ENCODE measurements around the gene ETV2.

Gene ETV2

DNA sequence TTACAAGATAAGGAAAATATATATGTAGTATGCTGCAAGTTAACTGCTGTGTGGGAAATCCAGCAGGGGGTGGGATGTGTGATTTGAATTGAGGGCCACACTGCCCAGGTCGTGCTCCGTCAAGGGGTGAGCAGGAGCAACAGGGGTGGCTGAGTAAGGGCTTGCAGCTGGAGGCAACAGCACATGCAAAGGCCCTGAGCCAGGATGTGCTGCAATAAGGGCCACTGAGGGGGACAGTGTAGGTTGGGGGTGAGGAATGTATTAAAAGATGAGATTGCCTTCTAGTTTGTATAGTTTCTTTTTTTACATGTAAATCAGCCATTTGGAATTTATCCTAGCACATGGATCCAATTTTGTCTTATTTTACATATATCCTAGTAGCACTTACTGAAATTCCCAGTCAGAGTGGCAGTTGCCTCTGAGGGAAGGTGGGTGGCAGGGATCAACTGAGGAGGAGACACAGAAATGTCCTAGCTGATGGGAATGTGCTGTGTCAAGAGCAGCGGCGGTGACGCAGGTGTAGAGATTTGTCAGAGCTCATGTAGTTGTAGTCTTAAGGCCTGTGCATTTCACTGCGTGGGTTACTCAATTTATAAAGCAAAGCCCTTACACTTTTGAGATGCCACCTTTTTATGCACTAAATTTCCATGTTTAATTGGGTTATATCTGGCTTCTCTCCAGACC, 18.1 kb upstream of the ETV2 start:
- Histone ChIP-seq H3K4me3 (ENCODE audit: low read length in 2 of 2) (no peak overlapping the region), H3K9ac (ENCODE audit: low read depth in 1 of 2, low read length in 2 of 2) (no peak overlapping the region), H3K27ac (ENCODE audit: low read depth in 2 of 2, low read length in 2 of 2) (no peak overlapping the region), H3K36me3 (ENCODE audit: control insufficient read depth in 2 of 2, insufficient read depth in 2 of 2, low read length in 2 of 2) (no peaks in the 10 kb centered on the region), H3K27me3 (ENCODE audit: control insufficient read depth in 2 of 2, insufficient read depth in 2 of 2, low read length in 2 of 2) (no peaks in the 10 kb centered on the region), H3K9me3 (ENCODE audit: control insufficient read depth in 2 of 2, low read length in 2 of 2) (no peaks in the 10 kb centered on the region), H3K4me1 (ENCODE audit: control insufficient read depth in 2 of 2, insufficient read depth in 2 of 2, low read length in 2 of 2) (peaks cover 4 to 5% of the 10 kb centered on the region in 2 donors)

DNA sequence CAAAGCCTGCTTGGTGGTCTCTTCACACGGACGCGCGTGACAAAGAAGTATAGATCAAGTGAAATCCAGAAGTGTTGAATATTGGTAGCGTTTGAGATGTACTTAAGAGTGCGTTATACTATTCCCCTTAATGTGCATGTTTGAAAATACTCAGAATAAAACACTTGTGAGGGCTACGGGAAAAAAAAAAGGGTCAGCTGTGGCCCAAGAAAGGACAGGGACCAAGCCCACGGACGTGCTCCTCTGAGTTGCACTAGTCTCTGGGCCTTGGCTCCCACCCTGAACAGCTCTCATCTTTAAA, 13.3 kb upstream of the ETV2 start:
- no peaks in the 10 kb centered on the region for H3K9me3 ChIP-seq (ENCODE audit: control insufficient read depth in 2 of 2, low read length in 2 of 2)
- H3K9ac ChIP-seq (ENCODE audit: low read depth in 1 of 2, low read length in 2 of 2): peak overlapping the region; percentile 87 to 91

DNA sequence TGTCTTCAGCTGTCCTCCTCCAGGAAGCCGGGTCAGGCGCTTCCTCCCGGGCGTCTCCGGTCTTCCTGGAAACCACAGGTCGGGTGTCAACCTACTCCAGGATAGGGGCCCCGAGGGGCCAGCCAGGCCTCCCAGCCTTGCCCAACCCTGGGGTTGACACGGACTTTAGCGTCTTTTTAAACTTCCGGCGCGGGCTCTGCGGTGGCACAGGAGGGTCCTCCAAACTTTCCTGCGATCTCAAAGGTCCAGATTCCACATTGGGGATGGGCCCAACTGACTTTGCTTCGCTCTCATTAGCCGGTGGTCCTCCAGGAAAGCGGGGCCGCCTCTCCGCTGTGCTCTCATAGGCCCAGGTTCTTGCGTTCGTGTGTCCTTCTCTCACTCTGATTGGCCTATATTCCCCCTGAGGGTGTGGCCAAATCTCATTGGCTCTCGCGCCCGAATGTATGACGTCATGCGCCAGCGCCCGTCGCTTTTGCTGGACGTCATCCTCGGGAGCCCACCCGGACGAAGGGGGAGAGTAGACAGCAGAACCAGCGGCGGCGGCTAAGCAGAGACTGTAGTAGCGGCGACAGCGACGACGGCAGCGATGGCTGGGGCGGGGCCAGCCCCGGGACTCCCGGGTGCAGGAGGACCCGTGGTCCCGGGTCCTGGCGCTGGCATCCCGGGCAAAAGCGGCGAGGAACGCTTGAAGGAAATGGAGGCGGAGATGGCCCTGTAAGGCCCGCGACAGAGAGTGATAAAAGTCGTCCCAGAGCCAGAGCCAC, 12.8 kb upstream of the ETV2 start, which contains the start of gene RBM42:
Gene RBM42, plus strand, starts transcription at position 472 of the 767 bp plus-strand sequence. Its CDS starts 118 bp downstream, at position 590.
- Histone ChIP-seq H3K4me1 (ENCODE audit: control insufficient read depth in 2 of 2, insufficient read depth in 2 of 2, low read length in 2 of 2) (peaks cover 10 to 11% of the 10 kb centered on the region in 2 donors), H3K27ac (ENCODE audit: low read depth in 2 of 2, low read length in 2 of 2) (peak within 1 kb of the TSS; percentile 93 to 94), H3K27me3 (ENCODE audit: control insufficient read depth in 2 of 2, insufficient read depth in 2 of 2, low read length in 2 of 2) (no peaks in the 10 kb centered on the region), H3K4me3 (ENCODE audit: low read length in 2 of 2) (peak within 1 kb of the TSS; percentile 87 to 95), H3K36me3 (ENCODE audit: control insufficient read depth in 2 of 2, insufficient read depth in 2 of 2, low read length in 2 of 2) (peaks cover 25 to 27% of the 10 kb centered on the region in 2 donors), H3K9ac (ENCODE audit: low read depth in 1 of 2, low read length in 2 of 2) (peak within 1 kb of the TSS; percentile 91 to 95), H3K9me3 (ENCODE audit: control insufficient read depth in 2 of 2, low read length in 2 of 2) (no peaks in the 10 kb centered on the region)

More for the DNA sequence above, 13.3 kb upstream of the ETV2 start:
- Histone ChIP-seq H3K4me3 (ENCODE audit: low read length in 2 of 2) (peak overlapping the region; percentile 87 to 95), H3K36me3 (ENCODE audit: control insufficient read depth in 2 of 2, insufficient read depth in 2 of 2, low read length in 2 of 2) (peaks cover 23 to 24% of the 10 kb centered on the region in 2 donors), H3K27ac (ENCODE audit: low read depth in 2 of 2, low read length in 2 of 2) (peak overlapping the region; percentile 93 to 94), H3K4me1 (ENCODE audit: control insufficient read depth in 2 of 2, insufficient read depth in 2 of 2, low read length in 2 of 2) (peaks cover 10 to 11% of the 10 kb centered on the region in 2 donors), H3K27me3 (ENCODE audit: control insufficient read depth in 2 of 2, insufficient read depth in 2 of 2, low read length in 2 of 2) (no peaks in the 10 kb centered on the region)

DNA sequence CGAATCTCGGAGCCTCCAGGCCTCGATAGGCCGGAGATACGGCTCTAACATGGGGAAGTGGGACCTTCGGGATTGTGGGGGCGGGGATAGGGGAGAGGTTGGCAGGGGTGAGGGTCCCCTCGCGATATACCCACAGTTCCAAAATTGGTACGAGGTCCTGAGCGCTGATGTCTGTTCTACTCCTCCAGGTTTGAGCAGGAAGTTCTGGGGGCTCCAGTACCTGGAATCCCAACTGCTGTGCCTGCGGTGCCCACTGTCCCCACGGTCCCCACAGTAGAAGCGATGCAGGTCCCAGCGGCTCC, 12.3 kb upstream of the ETV2 start:
- H3K9me3 ChIP-seq (ENCODE audit: control insufficient read depth in 2 of 2, low read length in 2 of 2): no peaks in the 10 kb centered on the region
- H3K4me3 ChIP-seq (ENCODE audit: low read length in 2 of 2): peak overlapping the region; percentile 87 to 95
- peaks cover 10 to 11% of the 10 kb centered on the region in 2 donors for H3K4me1 ChIP-seq (ENCODE audit: control insufficient read depth in 2 of 2, insufficient read depth in 2 of 2, low read length in 2 of 2)
- no peaks in the 10 kb centered on the region for H3K27me3 ChIP-seq (ENCODE audit: control insufficient read depth in 2 of 2, insufficient read depth in 2 of 2, low read length in 2 of 2)
- peaks cover 31 to 33% of the 10 kb centered on the region in 2 donors for H3K36me3 ChIP-seq (ENCODE audit: control insufficient read depth in 2 of 2, insufficient read depth in 2 of 2, low read length in 2 of 2)
- peak overlapping the region; percentile 93 to 94 for H3K27ac ChIP-seq (ENCODE audit: low read depth in 2 of 2, low read length in 2 of 2)
- H3K9ac ChIP-seq (ENCODE audit: low read depth in 1 of 2, low read length in 2 of 2): peak overlapping the region; percentile 91 to 95

DNA sequence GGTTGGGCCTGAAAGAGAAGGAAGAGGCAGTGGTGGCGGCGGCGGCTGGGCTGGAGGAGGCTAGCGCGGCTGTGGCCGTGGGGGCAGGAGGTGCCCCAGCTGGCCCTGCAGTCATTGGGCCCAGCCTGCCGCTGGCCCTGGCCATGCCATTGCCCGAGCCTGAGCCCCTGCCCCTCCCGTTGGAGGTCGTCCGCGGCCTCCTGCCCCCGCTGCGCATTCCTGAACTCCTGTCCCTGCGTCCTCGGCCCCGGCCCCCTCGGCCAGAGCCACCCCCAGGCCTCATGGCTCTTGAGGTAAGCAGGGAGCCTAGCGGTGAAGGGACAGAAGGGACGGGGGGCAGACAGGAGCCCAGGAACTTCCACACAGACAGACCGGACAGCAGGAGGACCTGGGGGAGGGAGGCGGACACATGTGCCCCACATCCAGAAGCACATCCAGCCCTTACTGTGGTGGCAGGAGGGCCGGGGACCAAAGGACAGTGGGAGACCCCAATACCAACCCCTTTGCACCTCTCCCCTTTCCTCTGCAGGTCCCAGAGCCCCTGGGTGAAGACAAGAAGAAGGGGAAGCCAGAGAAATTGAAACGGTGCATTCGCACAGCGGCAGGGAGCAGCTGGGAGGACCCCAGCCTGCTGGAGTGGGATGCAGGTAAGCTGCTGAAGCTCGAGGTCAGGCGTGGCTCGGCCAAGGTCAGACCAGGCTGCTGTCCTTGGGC, 7.7 kb upstream of the ETV2 start:
- Histone ChIP-seq H3K4me3 (ENCODE audit: low read length in 2 of 2) (no peak overlapping the region), H3K4me1 (ENCODE audit: control insufficient read depth in 2 of 2, insufficient read depth in 2 of 2, low read length in 2 of 2) (peaks cover 4 to 7% of the 10 kb centered on the region in 2 donors), H3K36me3 (ENCODE audit: control insufficient read depth in 2 of 2, insufficient read depth in 2 of 2, low read length in 2 of 2) (peaks cover 56 to 59% of the 10 kb centered on the region in 2 donors), H3K27ac (ENCODE audit: low read depth in 2 of 2, low read length in 2 of 2) (no peak overlapping the region), H3K9me3 (ENCODE audit: control insufficient read depth in 2 of 2, low read length in 2 of 2) (no peaks in the 10 kb centered on the region), H3K27me3 (ENCODE audit: control insufficient read depth in 2 of 2, insufficient read depth in 2 of 2, low read length in 2 of 2) (no peaks in the 10 kb centered on the region), H3K9ac (ENCODE audit: low read depth in 1 of 2, low read length in 2 of 2) (no peak overlapping the region)

DNA sequence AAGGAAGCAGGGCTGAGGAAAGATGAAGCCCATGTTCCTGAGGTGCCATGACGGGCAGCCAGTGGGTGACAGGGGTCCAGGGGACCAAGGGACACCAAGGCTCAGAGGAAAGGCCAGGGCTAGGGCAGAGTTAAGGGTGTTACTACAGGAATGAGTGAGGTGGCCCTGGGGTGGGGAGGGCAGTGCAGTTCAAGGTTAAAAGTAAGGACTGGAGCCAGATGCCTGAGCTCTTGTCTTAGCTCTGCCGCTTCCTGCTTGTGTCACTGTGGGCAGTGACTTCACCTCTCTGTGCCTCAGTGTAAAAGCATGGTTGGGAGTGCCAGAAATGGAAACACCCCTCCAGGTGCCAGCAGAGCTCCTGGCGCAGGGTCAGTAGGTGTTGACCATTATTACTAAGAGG, 4.9 kb upstream of the ETV2 start:
- Histone ChIP-seq H3K27ac (ENCODE audit: low read depth in 2 of 2, low read length in 2 of 2) (no peak overlapping the region), H3K27me3 (ENCODE audit: control insufficient read depth in 2 of 2, insufficient read depth in 2 of 2, low read length in 2 of 2) (no peaks in the 10 kb centered on the region), H3K9ac (ENCODE audit: low read depth in 1 of 2, low read length in 2 of 2) (no peak overlapping the region), H3K4me3 (ENCODE audit: low read length in 2 of 2) (no peak overlapping the region), H3K36me3 (ENCODE audit: control insufficient read depth in 2 of 2, insufficient read depth in 2 of 2, low read length in 2 of 2) (peaks cover 46 to 50% of the 10 kb centered on the region in 2 donors), H3K9me3 (ENCODE audit: control insufficient read depth in 2 of 2, low read length in 2 of 2) (no peaks in the 10 kb centered on the region), H3K4me1 (ENCODE audit: control insufficient read depth in 2 of 2, insufficient read depth in 2 of 2, low read length in 2 of 2) (peaks cover 0 to 1% of the 10 kb centered on the region in 2 donors)

DNA sequence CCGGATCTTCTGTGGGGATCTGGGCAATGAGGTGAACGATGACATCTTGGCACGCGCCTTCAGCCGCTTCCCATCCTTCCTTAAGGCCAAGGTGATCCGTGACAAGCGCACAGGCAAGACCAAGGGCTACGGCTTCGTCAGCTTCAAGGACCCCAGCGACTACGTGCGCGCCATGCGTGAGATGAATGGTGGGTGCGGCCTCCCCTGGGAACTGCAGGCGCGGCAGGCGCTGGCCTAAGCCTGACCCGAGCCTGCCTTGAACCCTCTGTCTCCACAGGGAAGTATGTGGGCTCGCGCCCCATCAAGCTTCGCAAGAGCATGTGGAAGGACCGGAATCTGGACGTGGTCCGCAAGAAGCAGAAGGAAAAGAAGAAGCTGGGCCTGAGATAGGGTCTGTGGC, 4.4 kb upstream of the ETV2 start:
- Histone ChIP-seq H3K9me3 (ENCODE audit: control insufficient read depth in 2 of 2, low read length in 2 of 2) (no peaks in the 10 kb centered on the region), H3K4me3 (ENCODE audit: low read length in 2 of 2) (no peak overlapping the region), H3K27ac (ENCODE audit: low read depth in 2 of 2, low read length in 2 of 2) (no peak overlapping the region), H3K36me3 (ENCODE audit: control insufficient read depth in 2 of 2, insufficient read depth in 2 of 2, low read length in 2 of 2) (peaks cover 41 to 44% of the 10 kb centered on the region in 2 donors), H3K4me1 (ENCODE audit: control insufficient read depth in 2 of 2, insufficient read depth in 2 of 2, low read length in 2 of 2) (peaks cover 0 to 5% of the 10 kb centered on the region in 2 donors), H3K27me3 (ENCODE audit: control insufficient read depth in 2 of 2, insufficient read depth in 2 of 2, low read length in 2 of 2) (no peaks in the 10 kb centered on the region), H3K9ac (ENCODE audit: low read depth in 1 of 2, low read length in 2 of 2) (no peak overlapping the region)

DNA sequence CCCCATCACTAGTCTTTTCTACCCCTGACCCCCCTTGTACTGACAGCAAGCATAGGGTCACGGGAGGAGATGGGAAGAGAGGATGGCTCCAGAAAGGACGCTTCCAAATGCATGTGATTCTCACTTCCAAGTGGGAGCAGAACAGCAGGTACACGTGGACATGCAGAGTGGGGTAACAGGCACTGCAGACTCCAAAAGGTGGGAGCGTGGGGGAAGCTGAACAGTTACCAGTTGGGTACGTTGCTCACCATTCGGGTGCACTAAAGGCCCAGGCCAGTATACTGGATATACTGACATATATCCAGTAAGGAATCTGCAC, 2.3 kb upstream of the ETV2 start:
- H3K9me3 ChIP-seq (ENCODE audit: control insufficient read depth in 2 of 2, low read length in 2 of 2): no peaks in the 10 kb centered on the region
- H3K9ac ChIP-seq (ENCODE audit: low read depth in 1 of 2, low read length in 2 of 2): no peak overlapping the region
- H3K27me3 ChIP-seq (ENCODE audit: control insufficient read depth in 2 of 2, insufficient read depth in 2 of 2, low read length in 2 of 2): no peaks in the 10 kb centered on the region
- peaks cover 0 to 5% of the 10 kb centered on the region in 2 donors for H3K4me1 ChIP-seq (ENCODE audit: control insufficient read depth in 2 of 2, insufficient read depth in 2 of 2, low read length in 2 of 2)
- no peak overlapping the region for H3K4me3 ChIP-seq (ENCODE audit: low read length in 2 of 2)
- H3K27ac ChIP-seq (ENCODE audit: low read depth in 2 of 2, low read length in 2 of 2): no peak overlapping the region
- peaks cover 24 to 28% of the 10 kb centered on the region in 2 donors for H3K36me3 ChIP-seq (ENCODE audit: control insufficient read depth in 2 of 2, insufficient read depth in 2 of 2, low read length in 2 of 2)

DNA sequence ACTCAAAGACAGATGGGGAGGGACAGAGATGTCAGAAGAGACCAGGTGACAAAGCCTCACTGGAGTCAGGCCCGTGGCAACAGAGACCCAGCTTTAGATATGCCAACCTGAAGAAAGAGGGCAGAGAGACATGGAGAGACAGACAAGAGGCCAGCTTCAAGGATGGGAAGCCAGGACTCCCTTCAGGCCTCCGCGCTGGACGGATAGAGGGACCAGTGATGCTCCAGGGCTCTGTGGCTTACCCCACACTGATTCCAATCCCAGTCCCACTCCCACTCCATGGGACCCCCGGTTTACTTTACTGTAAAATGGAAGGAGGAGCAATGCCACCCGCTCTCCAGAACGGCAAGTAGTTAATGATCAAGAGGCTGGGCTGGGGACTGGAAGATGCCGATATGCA, 1.7 kb upstream of the ETV2 start:
- H3K27ac ChIP-seq (ENCODE audit: low read depth in 2 of 2, low read length in 2 of 2): no peak overlapping the region
- peaks cover 22 to 25% of the 10 kb centered on the region in 2 donors for H3K36me3 ChIP-seq (ENCODE audit: control insufficient read depth in 2 of 2, insufficient read depth in 2 of 2, low read length in 2 of 2)
- H3K27me3 ChIP-seq (ENCODE audit: control insufficient read depth in 2 of 2, insufficient read depth in 2 of 2, low read length in 2 of 2): no peaks in the 10 kb centered on the region
- H3K4me3 ChIP-seq (ENCODE audit: low read length in 2 of 2): no peak overlapping the region
- peaks cover 3 to 9% of the 10 kb centered on the region in 2 donors for H3K4me1 ChIP-seq (ENCODE audit: control insufficient read depth in 2 of 2, insufficient read depth in 2 of 2, low read length in 2 of 2)
- H3K9ac ChIP-seq (ENCODE audit: low read depth in 1 of 2, low read length in 2 of 2): no peak overlapping the region
- H3K9me3 ChIP-seq (ENCODE audit: control insufficient read depth in 2 of 2, low read length in 2 of 2): no peaks in the 10 kb centered on the region

DNA sequence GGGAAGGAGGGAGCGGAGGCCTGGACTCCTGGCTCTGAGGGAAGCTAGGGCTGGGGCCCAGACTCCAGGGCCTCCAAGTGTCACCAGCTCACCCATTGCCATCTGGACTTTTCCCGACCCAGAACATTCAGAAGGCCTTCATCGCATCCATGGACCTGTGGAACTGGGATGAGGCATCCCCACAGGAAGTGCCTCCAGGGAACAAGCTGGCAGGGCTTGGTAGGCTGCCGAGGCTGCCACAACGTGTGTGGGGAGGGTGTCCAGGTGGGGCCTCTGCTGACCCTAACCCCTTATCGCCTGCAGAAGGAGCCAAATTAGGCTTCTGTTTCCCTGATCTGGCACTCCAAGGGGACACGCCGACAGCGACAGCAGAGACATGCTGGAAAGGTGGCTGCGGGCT, 767 bp downstream of the ETV2 start:
- no peak overlapping the region for H3K9ac ChIP-seq (ENCODE audit: low read depth in 1 of 2, low read length in 2 of 2)
- no peak overlapping the region for H3K4me3 ChIP-seq (ENCODE audit: low read length in 2 of 2)
- no peak overlapping the region for H3K27ac ChIP-seq (ENCODE audit: low read depth in 2 of 2, low read length in 2 of 2)
- H3K36me3 ChIP-seq (ENCODE audit: control insufficient read depth in 2 of 2, insufficient read depth in 2 of 2, low read length in 2 of 2): peaks cover 8 to 9% of the 10 kb centered on the region in 2 donors
- no peaks in the 10 kb centered on the region for H3K9me3 ChIP-seq (ENCODE audit: control insufficient read depth in 2 of 2, low read length in 2 of 2)
- H3K27me3 ChIP-seq (ENCODE audit: control insufficient read depth in 2 of 2, insufficient read depth in 2 of 2, low read length in 2 of 2): no peaks in the 10 kb centered on the region
- peaks cover 3 to 9% of the 10 kb centered on the region in 2 donors for H3K4me1 ChIP-seq (ENCODE audit: control insufficient read depth in 2 of 2, insufficient read depth in 2 of 2, low read length in 2 of 2)

Measured in mucosa of rectum (tissue), 2 donors.